NCI-H2107 treated with DMSO at 0.1 percent for 48 hours (cell line): ENCODE measurements around the gene KIRREL1.

ENCODE experiments used
- DNase-seq: peaks from one replicate; lab custom pipeline; 2025; ENCODE audit not compliant: unreplicated experiment; lab: John Stamatoyannopoulos, UW

KIRREL1 gene

DNA sequence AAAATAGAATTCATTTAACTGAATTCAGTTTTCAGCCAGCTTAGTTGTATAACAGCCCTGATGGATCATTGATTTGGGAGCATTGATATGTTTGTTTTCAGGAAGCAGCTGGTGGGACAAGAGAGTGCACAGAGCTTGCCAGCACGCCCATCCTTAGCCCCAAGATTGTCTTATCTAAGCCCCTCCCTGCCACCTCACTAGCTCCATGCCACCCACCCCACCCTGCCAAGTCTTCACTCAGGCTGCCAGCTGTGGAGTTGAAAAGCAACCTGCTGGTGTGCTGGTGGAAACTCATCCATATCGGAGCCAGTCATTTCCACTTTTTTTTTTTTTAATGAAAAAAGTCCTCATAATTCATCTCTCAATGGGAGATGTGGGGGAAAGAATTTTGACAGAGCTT, 11.8 kb downstream of the KIRREL1 start:
- no peak for DNase-seq

DNA sequence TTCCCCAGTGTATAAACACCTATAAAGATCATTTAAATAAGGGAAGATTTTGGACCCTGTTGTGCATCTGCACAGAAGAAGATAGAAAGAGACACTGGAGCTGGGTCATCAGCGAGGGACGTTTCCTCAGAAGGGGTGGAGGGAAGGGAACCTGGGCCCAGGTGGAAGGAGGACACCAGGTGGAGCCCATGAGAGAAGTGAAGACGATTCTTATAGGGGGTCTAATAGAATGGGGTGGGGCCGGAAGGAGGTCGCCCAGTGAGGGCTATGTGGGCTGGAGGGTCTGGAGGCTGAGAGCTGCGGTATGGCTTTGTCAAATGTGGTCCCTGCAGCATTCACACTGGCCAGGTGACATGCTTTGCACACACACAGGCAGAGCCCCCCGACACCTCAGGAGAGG, 13.7 kb downstream of the KIRREL1 start:
- no peak for DNase-seq

DNA sequence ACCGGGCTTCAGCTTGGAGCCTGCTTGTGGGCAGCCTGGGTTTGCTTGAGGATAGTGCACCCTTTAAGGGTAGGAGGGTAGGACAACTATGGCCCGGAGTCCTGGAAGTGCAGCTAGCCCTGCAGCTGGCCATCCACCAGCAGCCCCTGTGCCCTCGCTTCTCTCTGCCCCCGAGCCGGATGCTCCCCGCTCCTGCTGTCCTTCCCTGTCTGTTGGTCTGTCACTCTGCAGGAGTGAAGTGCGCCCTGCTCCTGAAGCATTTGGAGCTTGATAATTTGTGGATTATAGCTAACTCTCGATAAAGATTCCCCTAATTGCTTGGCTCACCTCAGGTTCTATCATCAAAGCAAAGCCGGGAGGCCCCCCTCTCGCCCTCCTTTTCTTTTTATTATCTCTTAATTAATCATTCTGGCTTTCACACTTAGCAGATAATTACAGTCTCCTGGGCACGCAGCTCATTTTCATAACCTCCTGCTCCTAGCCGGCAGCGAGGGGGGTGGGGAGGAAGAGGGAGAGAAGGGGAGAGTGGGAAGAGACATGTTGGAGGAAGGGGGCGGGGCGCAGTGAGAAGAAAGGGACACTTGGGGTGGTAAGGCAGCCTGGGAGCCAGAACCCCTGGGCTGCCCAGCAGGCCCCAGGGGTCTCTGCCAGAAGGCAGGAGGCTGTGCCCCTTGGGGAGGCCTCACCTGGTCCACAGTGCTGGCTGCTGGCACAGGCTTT, 14.4 kb downstream of the KIRREL1 start:
- no peak for DNase-seq

DNA sequence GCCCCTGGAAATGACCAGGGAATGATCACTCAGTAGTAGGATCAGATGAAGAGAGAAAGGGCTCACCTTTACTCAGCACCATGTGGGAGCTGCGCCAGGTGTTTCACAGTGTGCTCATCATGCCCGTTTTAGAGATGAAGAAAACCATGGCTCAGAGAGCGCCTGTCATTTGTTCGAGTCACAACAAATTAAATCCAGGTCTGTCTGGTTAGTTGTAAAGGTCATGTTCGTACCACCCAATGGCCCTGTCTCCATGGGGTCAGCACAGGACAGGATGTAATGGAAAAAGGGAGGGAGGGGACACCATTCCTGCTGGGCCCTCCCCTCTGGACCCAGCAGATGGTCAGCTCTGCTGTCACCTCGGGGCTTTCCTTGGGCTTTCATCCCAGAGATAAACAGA, 15.2 kb downstream of the KIRREL1 start:
- DNase-seq: no peak

DNA sequence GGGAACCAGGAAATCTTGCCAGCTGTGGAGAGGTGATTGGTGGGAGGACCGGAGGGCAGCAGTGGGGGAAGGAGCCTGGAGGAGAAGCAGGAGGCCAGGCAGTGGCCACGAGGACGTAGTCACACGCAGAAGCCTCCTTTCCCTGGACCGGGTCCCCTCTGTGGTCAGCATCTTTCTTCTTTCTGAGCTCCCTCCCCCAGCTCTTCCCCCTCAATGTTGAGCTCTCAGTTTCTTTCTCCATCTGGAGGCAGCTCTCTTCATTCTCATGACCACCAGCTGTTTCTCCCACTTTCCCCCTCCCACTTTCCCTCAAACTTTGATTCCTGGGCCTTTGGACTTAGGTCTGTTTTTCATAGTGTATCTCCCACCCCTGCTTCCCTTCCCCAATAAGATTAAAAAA, 18.3 kb downstream of the KIRREL1 start:
- no peak for DNase-seq

DNA sequence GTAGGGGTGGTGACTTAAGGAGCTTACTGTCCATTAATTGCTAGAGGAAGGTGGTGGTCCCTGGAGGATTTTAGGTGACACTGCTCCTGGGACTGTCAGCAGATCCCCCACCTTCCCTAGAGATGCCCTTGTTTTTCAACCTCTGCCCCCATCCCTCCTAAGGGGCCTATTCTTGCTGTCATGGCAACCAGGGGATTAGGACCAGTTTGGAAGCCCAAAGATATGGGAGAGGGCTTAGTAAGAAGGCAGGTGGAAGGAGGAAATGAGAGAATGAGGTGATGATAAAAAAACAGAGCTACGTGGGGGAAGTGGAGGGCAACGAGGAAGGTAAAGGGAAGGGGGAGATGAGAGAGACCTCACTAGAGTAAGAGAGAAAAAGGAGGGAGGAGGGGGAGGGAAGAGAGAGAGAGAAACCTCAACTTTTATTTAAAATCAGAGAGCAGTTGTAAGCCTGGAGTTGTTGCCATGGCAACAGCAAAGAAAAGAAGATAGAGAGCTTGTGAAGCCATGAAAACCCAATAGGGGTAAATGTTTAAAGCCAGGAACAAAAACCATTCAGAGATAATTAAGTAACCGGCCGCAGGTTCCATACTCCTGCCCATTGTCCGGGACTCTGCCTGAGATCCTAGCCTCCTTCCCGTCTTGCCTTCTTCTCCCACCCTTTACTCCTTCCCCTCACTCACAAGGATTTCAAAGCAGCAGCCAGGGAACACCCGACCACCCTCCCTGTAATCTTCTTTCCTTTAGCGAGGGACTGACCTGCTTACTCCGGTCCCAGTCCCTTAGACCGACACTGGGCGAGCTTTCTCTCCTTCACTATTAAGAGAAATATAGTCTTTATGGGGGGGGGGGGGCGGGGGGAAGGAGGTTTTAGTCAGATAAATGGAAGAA, 20.6 kb downstream of the KIRREL1 start:
- no peak for DNase-seq

DNA sequence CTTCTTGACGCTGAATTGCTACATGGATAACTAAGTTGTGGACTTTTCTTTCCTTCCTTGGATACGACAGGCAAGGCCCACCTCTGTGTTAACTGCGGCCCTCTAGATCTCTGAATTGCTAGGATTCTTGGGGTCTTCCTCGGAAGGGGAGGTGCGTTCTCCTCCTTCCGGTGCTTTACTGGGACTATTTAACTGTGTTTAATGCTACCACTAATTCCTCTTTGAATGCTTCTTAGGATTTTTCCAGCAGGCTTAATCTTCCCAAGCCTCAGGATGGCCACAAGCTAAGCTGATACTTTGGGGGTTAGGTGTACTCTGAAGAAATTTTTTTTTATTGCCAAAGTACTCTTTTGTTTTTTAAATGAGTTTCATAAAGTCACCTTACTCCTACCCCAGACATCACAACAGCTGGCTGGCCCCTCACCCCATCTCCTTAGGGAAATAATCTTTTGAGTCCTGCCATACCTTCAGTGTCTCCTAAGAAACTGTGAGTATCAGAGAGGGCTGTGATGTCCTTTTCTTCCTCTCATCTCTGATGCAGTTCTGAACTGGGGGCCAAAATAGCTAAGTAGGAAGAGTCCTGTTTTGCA, 21.4 kb downstream of the KIRREL1 start:
- DNase-seq: no peak

DNA sequence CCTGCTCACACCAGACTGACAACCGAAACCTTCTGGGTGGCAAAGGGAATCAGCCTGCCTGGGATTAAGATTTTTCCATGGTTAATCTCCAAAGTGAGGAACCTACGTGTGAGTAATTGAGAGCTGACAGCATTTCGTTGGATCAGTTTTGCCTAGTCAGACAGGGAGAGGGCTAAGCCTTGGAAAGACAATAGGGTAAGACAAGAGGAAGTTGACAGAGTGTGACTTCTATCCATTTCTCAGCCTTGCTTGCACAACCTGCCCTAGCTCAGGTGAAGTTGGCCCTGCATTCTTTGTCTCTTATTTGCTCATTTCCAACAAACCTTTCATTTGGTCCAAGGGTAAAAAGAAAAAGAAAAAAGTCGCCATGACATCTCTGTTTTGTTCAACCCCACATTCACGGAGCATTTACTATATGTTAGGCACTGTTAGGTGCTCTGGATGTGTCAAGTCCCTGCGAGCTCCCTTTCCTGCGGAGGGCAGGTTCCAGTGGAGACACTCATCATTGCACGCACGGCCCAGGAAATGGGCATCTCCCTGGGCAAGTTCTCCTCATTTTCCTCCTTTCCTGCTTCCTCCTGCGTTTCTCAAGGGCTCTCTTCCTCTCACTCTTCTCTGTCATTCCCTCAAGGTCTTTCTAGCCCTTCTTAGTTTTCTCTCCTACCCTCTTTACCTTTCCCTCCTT, 23.3 kb downstream of the KIRREL1 start:
- DNase-seq: no peak

DNA sequence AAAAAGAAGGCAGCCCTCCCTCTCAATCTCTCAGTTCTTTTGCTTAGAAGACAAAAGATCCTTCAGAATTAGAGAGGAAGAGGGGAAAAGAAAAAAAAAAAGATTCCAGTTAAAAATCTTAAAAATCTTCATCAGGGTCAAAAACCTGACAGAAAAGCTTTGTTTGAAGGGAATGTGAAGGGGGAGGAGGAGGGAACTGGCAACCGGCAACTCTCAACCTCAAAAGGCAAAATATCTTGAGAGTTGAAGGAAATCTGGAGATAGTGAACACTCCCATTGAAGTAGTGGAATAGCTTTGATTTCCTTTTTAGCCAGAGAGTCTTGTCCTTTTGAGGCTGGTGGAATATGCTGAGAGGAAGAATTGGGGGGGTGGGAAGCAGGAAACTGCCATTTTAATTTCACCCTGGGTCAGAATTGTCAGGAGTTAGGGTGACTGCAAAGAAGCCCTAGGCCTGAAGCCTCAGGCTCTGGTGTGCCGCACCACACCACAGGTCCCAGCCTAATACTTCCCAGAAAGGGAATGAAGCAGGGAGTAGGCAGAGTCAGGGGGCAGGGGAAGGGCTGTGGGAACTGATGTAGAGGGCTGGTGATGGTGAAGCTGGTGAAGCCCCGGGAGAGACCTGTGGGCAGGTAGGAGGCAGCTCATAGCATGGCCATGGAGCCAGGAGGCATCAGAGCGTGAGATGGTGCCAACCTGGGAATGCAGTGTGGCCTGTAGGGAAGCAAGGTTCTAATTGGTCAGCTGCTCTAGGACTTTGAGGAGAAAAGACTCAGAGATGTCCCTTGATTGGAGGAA, 24.6 kb downstream of the KIRREL1 start:
- no peak for DNase-seq

DNA sequence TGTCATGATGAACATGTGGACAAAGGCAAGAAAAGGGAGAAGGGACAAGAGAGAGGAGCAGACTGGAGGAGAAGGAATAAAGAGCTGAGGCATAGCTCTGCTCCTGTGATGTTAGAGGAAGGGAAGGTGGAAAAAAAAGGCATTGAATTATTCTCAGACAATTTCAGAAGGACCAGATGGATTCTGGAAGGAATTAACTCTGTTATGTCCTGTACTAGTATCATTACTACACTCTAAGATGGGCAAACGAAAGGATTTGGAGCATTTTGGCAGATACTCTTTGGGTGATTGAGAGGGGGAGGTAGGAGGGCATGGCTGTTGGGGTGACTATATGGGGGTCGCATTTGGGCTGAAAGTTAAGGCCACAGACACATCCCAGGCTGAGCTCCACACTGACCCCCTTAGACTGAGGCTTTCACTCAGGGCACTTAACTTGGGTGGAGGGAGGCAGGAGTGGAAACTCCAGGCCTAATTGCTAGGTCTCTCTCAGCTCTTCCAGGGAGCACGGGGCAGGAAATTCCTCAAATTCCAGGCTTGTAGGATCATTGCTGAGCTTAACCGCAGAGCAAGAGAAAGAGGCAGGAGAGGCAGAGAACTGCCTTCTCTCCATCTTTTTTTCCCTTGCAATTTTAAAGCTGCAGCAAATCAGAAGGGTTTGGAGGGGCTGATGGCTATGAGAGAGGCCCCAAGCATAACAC, 25.9 kb downstream of the KIRREL1 start:
- no peak for DNase-seq

DNA sequence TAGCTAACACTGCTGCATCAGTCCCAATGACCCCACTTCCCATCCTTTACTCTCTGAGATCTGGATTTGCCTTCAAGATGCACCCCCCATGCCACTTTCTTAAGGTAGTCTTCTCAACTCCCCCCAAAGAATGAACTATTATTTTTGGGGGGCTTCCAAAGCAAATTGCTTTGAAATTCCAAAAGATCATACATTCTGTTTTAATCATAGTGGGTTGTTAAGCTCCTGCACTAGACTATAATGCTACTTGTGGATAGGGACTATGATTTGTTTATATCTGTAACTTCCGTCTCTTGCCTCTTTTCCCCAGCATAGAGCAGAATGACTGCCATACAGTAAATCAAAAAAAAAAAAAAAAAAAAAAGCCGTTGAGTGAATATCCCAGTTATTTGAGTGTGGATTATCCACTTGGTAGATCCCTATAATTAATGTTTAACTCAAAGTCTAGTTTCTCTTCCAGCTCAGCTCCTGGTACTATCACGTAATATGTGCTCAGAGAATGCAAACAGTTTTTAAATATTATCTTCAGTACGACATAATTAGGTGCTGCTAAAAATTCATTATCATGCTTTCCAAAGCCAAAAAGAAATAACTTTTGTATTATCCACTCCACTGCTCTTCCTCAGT, 26.9 kb downstream of the KIRREL1 start:
- no peak for DNase-seq

DNA sequence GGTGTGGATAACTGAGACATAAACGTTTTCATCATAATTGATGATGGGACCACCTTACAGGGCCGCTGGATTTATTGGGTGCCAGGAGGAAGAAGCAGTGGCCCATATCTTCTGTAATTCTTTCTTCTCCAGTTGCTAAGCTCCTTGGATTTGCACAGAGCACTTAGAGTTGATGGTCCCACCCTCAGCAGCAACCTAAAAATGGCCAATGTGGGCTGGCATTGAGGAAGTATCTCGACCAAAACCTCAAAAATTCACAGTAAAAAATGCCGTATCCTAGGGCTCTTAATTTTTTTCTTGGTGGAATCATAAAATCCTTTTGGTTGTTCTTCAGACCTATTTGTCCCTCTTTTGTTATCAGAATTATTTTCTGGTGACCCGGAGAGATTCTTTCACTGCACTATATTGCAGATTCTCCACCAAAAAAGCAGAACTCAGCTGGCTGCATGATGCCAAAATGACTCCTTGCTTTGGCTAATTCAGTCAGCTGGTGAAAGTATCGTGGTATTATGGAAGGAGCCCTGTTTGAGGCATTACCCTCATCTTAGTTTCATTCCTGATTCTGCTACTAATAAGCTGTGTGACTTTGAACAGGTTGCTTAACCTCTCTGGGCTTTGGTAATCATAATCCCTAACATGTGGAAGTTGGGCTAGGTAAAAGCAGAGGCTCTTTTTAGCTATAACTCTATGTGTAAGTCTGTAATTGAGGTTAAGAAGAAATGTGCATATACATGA, 27.6 kb downstream of the KIRREL1 start:
- no peak for DNase-seq

DNA sequence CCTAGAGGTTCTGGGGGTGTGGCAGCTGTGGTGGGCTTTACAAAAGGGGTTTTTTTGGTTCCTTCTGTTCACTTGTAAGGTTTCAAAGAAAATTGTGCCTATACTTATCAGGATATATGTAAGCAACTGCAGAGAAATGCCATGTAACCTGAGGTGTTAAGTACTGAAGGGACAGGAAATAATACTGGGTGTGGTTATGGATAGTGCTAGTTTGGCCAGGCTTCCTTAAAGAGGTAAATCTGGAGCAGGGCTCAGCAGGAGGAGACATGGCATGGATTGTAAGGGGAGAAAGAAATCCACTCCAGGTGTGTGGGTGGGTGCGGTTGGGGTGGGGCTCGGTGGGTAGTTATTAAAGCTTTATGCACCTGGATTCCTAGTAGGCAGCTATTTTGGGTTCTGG, 28.3 kb downstream of the KIRREL1 start:
- no peak for DNase-seq

DNA sequence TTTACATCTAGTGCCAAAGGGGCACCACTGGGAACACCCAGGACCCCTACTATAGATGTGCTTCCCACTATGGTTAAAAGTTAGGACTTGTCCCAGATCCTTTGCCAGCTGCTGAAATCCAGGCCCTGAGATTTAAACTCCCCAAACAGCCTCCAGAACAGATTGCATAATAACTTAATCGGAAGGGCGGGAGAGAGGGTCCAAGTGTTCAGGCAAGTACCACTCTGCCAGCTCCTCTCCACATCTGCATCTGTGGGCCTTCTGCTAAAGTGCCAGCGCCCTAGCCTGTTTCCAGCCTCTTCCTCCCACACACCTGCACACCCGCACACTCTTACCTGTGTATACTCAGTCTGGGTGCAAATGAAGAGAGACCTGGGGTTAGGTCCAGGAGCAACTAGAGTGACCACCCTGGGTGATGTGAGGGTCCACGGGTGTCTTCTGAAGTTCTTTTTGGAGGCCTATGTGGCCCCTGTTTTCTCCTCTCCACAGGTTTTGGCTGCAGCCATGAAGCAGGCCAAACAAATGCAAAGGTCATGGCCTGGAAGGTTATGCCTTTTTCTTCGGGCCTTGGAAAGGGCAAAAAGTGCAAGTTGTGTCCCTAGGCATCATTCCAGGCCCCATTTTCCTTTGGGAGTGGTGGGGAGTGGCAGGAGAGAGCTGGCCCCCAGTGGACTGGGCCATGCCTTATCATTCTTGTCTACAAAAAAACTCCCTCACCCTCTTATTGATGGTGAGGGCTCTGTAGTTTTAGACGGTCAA, 29.3 kb downstream of the KIRREL1 start:
- DNase-seq: no peak

DNA sequence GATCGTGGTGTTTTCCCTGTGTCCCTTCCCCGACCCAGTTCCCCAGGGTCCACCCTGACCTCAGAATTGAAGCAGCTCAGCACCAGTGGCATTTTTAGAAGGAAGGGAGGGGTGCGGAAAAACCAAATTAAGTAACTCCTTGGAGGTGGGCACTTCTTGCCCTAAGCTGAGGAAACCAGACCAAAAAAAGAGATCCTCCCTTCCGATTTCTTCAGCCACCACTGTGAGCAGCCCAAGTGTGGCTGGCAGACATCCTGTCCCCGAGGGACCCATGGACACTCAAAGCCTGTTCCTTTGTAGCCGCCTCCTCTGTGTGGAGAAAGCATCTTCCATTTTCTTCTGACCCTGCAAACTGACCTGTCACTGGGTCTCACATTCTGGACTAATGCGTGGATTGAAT, 31.3 kb downstream of the KIRREL1 start:
- DNase-seq: no peak

DNA sequence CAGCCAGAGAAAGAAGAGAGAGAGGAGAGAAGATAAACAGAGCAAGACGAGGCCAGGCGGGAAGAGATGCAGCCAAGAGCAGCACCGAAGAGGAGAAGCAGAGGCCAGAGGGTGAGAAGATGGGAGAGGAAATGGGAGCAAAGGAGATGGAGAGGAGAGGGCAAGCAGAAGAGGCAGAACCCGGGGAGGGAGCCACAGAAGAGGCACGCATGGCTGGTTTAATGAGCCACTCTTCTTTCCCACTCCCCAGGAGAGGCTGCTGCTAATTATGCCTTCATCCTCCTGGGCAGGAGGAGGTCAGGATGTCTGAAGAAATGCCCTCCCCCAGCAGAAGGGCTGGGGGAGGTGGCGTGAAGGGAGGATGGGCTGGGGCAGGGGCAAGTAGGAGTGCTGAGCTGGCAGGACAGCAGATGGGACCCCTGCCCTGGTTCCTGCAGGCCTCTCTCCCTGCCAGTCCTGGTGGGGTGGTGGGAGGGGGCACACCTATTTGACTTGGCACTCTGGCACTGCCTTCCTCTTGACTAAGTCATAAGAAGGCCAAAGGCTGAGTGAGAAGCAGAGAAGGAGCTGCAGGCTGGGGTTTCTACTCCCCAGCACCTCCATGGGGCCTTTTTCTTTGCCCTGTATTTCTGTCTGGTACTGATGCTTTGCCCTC, 32.3 kb downstream of the KIRREL1 start:
- no peak for DNase-seq

DNA sequence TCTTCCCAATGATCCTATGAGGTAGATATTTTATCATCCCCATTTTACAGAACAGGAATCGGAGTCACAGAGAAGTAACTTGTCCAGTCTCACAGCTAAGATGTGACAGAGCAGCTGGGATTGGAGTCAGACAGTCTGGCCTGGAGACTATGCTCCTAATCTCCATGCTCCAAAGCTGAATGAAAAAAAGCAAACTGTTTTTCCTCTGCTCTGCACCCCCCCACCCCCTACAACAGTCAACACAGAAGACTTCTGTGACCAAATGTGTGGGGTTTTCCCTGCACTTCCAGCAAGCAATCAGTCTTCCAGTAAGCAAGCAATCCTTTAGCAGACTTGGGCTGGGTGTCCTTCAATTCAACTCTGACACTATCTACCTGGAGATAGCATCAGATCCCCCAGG, 33.2 kb downstream of the KIRREL1 start:
- no peak for DNase-seq

DNA sequence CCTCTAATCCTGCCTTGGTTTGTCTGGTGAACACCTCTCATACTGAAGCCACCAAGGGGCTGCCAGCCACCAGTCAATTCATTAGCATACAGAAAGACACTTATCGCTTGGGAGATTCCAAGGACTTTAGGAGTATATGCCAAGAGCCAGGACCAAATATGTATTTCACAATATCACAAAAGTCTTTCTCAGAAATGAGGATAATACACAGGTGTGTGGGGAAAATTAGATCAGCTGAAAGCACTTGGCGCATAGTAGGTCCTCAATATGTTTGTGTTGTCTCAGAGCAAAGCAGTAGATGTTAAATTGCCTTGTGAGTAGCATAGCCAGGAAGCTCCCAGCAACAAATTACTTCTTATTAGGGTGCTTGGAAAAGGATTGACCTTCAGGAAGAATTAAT, 34.1 kb downstream of the KIRREL1 start:
- no peak for DNase-seq
